Testis (tissue), 2 donors: ENCODE data around the gene HBS1L.

Experiments
- CTCF ChIP-seq, 3 experiments: fragments of 450-650 bp in 2 of 3; fragments of 200-600 bp in 1 of 3; sonication (generic) in 1 of 3; IDR thresholded peaks; one replicate each; pipeline ENCODE4 v1.5.1; 2016 to 2019; ENCODE audit warnings: antibody characterized with exemption in 3 of 3, mild to moderate bottlenecking in 2 of 3, moderate library complexity in 1 of 3
- POLR2A ChIP-seq: fragments of 450-650 bp; IDR thresholded peaks from one replicate; pipeline ENCODE4 v1.6.1; 2017; ENCODE audit warnings: antibody characterized with exemption, mild to moderate bottlenecking, moderate library complexity

GRCh38 chr6:134948691-134949090 lies 105.9 kb downstream of the HBS1L start:
- TF ChIP-seq CTCF (IDR thresholded peaks at IDR 0.05) (no peak), POLR2A (no peak)
